CD1c-positive myeloid dendritic cell (primary cell): ENCODE measurements around the gene CAMKK2.
"Not testable (repeated sequence)": the region's sequence is repeated elsewhere in the genome, so short reads cannot be mapped to it uniquely, and the experiment has no call there.

Experiments used
- DNase-seq: peaks from one replicate; pipeline ENCODE4 v3.0.0-alpha.2; 2016; ENCODE audit errors: extremely low spot score

CAMKK2 gene

DNA sequence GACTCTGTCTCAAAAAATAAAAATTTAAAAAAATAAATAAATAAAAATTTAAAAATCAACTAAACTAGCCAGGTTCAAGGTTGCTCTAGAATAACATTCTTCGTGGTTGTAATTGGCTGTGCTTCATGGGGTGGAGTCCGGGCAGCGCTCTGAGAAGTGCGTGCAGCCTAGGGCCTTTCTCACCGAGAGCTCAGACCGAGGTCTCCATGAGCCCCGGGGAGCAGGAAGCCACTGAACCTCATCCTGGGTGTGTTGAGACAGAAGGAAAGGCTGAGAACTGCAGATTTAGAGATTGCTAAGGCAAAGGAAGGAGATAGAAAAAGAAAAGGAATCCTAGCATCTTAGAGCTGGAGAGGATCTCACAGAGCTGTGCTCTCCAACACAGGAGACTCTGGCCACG lies 71.9 kb downstream of the CAMKK2 start:
- no peak for DNase-seq

DNA sequence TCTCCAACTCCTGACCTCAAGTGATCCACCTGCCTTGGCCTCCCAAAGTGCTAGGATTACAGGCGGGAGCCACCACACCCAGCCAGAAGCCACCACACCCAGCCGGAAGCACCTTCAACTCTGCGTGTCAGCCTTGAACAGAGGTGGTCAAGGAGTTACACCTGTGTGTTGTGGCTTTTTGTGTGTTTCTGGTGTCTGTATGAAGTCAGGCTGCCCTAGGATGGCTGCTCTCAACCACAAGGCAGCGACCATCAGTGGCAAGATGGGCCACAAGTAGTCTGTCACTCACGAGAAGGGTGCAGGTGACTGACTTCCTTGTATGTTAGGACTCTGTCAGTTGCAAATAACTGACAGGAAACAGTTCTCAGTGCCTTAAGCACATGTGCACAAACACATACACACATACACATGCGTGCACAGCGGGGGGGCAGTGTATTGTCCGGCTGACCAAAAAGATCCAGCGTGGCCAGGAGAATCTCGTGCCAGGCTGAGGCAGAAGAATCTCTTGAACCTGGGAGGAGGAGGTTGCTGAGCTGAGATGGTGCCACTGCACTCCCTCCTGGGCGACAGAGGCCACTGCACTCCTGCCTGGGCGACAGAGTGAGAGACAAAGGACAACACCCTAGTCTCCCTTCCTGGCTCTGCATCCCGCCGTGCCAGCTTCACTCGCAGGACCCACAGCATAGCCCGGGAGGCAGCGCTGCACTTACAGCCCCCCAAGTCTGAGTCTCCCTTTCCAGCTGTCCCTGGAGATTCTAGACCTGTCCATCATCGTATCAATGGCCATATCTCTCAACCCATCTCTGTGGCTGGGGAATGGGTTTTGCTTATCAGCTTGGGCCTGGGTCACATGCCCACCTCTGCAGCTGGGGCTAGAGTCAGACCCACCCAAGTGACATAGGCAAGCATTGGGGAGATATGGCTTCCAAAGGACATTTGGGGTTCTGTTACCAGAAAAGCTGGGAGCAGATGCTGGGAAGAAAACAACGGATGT lies 72.9 kb downstream of the CAMKK2 start:
- peak; percentile 18 for DNase-seq

DNA sequence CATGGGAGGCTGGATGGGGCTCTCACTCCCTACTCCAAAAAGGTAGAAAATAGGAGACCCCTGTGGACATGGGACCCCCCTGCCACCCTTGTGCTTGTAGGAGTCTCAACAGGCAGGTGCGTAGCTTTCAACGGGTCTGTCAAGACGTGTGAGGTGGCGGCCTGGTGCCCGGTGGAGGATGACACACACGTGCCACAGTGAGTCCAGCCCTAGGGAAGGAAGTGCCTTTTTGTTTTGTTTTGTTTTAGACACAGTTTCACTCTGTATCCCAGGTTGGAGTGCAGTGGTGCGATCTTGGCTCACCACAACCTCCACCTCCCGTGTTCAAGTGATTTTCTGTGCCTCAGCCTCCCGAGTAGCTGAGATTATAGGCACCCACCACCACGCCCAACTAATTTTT lies 73.7 kb downstream of the CAMKK2 start:
- no peak for DNase-seq

DNA sequence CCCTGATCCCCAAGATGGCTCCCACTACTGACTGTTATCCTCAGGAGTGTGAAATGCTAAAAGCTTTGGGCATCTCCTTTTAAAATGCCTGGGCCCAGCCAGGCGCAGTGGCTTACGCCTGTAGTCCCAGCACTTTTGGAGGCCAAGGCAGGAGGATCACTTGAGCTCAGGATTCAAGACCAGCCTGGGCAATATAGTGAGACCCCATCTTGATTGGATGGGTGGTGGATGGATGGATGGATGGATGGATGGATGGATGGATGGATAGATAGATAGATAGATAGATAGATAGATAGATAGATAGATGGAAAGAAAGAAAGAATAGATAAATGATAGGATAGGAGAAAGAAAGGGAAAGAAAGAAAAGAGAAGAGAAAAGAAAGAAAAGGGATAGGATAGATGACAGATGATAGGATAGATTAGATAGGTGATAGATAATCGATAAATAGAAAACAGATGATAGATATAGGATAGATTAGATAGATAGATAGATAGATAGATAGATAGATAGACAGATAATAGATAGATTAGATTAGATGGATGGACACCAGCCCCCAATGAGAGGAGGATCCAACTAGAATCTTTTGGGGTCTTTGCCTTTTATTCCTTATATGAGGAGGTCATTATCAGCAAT lies 77.0 kb downstream of the CAMKK2 start:
- DNase-seq = no peak

DNA sequence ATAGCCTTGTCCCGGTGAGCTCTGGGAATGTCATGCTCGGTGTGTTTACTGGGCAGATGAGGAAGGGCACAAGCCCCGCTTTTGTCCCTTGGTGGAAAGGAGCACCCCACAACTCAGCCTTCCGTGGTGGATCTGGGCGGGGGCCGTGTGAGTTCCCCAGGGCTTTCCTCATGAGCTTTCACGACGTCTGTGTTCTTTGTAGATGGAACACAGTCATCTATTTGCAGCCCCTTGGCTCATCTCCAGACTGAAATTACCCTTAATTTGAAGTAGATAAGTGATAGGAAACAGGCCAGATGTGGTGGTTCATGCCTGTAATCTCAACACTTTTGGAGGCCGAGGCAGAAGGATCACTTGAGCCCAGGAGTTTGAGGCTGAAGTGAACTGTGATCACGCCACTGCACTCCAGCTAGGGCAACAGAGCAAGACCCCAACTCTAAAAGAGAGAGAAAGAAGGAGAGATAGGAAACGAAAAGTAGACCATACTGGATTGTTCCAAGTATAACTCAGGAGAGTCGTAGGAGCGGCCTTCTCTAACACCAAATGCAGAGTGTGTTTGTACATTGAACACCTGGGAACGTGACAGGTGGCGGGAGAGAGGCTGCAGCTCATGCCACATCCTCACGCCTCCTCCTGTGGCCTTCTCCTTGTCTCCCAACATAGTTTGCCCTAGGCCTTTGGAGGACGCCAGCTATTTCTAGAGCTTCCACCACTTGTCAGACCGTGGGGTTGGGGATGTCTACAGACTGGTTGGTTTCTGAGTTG lies 77.7 kb downstream of the CAMKK2 start:
- no peak for DNase-seq

DNA sequence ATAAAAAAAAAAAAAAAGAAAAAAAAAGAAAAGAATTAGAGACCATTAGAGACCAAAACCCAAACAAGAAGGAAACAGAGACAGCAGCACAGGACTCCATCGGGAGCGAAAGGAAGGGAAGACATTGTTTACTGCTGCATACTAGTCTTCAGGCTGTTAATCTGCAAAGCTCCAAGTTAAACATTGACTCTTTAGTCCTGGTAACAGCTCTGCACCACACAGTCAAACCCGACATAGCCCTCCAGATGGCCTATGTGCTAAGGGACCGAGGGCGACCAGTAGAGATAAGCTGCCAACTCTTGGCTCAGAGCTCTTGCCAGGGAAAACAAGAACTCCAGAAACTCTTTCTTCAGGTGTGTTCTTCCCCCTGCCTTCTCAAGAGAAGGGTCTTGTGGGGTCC lies 78.7 kb downstream of the CAMKK2 start:
- no peak for DNase-seq

DNA sequence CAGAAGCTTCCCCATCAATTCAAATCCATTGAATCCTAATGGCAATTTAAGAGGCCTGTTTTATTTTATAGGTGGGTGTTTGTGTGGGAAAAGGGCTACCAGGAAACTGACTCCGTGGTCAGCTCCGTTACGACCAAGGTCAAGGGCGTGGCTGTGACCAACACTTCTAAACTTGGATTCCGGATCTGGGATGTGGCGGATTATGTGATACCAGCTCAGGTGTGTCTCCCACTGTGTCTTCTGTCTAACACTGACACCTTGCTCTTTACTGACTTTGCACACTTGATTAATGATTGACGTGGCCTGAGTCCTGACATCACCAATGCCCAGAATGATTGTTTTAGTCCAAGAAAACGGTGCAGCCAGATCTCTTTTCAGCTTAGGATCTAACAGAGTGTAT lies 79.4 kb downstream of the CAMKK2 start:
- no peak for DNase-seq

DNA sequence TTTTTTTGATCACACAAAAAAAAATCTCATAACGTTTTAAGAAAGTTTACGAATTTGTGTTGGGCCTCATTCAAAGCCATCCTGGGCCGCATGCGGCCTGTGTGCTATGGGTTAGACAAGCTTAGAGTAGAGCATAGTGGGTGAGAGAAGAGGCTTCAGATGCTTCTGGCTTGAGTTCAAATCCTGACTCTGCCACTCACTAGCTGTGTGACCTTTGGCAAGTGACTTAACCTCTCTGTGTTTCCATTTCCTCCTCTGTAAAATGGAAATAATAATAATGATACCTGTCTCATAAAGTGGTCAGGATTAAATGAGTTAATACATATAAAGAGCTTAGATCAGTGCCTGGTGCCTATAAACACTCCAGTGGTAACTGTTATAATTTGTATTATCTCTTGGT lies 80.4 kb downstream of the CAMKK2 start:
- DNase-seq = no peak

DNA sequence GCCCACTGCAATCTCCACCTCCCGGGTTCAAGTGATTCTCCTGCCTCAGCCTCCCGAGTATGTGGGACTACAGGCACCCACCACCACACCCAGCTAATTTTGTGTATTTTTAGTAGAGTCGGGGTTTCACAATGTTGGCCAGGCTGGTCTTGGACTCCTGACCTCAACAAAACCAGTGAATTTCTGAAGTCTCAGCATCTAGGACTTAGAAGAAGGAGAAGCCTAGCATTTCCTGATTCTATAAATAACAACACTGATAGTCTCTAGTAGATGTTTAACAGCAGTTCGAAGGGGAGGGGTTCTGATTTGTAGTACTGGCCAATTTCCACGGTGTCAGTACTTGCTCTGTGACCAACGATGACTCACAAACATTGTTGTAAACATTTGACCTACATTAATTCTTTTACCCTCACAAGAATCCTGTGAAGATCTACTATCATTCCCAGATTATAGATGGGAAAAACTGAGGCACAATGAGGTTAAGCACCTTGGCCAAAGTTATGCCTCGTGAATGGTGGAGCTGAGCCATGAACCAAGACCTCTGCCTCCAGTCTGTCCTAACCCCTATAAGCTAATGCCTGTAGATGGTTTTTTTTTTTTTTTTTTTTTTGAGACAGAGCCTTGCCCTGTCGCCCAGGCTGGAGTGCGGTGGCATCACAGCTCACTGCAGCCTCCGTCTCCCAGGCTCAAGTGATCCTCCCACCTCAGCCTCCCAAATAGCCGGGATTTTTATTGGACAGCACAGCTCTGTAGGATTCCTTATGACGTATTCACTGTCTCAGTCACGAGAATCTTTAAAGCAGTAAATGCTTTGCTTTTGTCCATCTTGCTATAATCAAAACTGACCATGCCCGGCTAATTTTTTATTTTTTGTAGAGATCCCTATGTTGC lies 81.4 kb downstream of the CAMKK2 start:
- peak; percentile 88 for DNase-seq

DNA sequence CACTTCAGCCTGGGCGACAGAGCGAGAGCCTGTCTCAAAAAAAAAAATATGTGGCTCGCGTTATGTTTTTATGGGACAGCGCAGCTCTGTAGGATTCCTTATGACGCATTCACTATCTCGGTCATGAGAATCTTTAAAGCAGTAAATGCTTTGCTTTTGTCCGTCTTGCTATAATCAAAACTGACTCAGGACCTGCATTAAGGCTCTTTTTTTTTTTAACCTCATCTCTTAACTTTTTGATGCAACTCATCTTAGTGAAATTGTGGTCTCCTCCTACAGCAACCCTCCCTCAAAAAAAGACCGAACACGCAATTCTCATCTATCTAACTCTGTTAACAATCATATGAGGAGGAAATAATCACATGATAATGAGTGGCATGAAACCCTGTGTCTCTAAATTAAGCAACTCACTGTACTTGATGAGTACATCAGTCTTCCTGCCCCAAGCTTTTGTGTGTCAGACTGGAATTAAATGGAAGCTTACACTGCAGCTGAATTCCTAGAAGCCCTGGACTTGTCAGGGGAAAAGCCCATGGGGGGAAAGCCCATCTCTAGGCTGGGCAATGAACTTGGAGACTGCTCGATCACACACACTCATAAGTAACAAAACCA lies 82.2 kb downstream of the CAMKK2 start:
- DNase-seq = peak; percentile 79

DNA sequence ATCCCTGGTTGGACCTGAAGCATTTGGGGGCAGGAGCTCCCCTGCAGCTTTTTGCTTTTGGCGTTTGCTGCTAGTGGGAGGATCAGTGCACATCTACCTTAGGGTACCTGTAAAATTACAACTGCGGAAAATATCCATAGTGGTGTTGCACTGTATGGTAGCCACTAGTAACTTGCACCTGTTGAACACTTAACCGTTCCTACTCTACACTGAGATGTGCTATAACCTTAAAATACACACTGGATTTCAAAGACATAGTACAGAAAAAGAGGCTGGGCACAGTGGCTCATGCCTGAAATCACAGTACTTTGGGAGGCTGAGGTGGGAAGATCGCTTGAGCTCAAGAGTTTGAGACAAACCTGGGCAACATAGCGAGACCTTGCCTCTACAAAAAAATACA lies 83.6 kb downstream of the CAMKK2 start:
- no peak for DNase-seq

DNA sequence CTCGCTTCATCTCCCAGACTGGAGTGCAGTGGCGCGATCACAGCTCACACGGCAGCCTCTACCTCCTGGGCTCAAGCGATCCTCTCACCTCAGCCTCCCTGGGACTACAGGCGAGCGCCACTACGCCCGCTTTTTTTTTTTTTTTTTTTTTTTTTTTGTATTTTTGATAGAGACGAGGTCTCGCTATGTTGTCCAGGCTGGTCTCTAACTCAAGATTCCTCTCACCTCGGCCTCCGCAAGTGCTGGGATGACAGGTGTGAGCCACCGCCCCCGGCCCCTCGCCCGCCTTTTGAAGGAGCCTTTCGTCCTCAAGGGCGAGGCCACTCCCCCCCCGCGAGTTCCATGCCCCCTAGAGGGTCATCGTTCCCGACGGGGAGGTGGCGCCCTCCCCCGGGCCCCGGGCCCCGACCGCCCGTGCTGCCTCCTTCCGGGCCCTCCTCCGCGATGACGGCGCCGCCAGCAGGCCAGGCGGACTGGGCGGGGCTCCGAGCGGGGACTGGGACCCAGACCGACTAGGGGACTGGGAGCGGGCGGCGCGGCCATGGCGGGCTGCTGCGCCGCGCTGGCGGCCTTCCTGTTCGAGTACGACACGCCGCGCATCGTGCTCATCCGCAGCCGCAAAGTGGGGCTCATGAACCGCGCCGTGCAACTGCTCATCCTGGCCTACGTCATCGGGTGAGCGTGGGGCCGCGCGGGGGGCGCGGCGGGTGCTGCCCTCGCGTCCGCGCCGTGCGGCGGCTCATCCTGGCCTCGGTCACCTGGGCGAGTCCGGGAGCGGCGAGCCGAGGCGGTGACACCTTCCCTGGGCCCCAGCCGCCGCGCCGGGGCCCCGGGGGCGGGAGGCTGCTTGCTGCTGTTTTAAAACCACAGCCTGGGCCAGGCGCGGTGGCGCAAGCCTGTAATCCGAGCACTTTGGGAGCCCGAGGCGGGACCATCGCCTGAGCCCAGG lies 86.6 kb downstream of the CAMKK2 start, which contains the start of gene P2RX4:
Gene P2RX4 (plus strand): TSS at position 506 of the 949 bp plus-strand sequence. CDS start 36 bp downstream, at position 542.
- DNase-seq = peak; percentile 91

DNA sequence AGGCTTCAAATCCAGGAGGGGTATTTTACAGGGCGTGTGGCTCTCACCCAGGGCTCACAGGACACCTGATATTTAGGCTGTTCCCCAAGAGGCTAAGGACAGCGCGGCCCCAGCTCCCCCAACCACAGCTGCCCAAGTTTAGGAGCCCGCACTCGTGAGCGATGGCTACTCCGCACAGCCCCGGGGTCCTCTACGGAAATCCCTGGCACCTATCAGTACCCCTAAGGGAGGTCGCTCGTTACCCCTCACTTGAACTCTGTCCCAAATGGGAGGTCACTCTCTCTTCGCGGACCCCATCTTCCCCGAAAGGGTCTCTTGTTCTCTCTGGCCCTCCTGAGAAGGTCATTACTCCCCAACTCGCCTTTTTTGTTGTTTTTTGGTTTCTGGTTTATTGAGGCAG lies 87.3 kb downstream of the CAMKK2 start:
- DNase-seq = no peak

DNA sequence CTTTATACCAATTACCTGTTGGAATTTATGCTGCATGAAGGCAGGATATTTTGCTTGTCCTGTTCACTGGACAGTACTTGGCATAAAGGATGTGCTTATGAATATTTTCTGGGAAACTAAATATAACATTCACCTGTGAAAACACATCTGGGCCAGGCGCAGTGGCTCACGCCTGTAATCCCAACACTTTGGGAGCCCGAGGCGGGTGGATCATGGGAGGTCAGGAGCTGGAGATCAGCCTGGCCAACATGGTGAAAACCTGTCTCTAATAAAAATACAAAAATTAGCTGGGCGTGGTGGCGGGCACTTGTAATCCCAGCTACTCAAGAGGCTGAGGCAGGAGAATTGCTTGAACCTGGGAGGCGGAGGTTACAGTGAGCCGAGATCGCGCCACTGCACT lies 87.9 kb downstream of the CAMKK2 start:
- not testable (repeated sequence) for DNase-seq

DNA sequence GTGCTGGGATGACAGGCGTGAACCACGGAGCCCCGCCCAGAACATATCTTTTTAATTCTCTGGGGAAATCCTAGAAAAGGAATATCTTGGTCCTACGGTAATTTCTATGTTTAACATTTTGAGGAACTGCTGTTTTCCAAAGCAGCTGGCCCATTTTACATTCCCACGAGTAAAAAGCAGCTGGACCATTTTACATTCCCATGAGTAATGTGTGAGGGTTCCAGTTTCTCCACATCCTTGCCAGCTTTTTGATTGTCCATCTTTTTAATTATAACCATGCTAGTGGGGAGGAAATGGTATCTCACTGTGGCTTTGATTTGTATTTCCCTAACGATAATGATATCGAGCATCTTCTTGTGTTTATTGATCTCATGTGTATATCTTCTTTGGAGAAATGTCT lies 91.0 kb downstream of the CAMKK2 start:
- DNase-seq = no peak

DNA sequence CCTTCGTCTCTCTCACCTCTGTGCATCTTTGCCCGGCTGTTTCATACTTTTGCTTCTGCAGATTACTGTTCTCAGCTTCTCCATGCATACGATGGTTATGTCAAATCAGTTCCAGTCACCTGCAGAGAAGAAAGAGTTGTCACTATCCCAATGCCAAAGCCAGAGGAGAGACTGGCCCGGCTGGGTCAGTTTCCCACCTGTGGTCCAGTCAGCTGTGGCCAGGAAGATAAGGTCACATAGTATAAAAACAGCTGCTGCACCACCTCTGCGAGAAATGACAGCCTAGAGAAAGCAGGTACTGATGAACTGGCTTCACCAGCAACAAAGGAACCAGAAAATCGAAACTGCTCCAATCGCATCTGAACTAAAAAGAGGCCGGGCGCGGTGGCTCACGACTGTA lies 93.0 kb downstream of the CAMKK2 start:
- DNase-seq = no peak

DNA sequence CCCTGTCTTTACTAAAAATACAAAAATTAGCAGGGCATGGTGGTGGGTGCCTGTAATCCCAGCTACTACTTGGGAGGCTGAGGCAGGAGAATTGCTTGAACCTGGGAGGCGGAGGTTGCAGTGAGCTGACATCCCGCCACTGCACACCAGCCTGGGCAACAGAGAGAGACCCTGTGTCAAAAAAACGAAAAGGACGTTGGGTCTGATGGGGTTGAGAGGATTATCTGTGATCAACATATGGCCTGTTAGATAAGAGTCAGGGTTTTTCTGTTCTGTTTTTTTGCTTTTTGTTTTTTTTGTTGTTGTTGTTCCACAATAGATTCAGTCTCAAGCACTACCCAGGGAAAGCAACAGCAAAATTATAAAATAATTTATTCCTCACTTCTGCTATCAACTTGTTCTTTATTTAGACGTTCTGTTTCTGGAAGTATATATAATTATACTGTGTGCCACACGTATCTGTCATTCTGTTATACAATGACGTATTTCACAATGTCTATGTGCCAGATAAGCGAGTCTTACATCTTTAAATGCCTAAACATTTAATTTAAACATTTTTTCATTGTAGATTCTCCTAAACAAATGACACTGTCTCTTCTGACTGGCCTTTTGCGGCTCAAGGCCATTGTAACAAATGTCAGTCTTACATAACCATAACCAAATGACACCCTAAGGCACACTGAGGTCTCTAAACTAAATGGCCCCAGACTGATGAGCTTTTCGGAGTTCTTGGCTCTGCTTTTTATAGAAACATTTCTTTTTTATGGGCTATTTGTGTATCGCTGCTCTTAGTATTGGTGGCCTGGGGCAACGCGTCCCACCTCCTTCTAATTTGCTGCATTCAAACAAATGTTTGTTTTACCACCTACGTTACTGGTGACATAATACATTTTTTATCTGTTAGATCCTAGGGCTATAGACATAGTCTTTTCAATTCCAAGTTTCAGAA lies 93.8 kb downstream of the CAMKK2 start:
- DNase-seq = no peak

DNA sequence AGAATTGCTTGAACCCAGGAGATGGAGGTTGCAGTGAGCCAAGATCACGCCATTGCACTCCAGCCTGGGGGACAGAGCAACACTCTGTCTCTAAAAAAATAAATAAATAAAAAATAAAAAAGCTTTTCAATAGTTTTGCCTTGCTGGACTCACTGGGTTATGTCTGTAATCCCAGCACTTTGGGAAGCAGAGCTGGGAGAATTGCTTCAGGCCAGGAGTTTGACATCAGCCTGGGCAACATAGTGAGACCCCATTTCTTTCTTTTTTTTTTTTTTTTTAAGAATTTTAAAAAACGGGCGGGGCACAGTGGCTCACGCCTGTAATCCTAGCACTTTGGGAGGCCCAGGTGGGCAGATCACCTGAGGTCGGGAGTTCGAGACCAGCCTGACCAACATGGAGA lies 95.4 kb downstream of the CAMKK2 start:
- not testable (repeated sequence) for DNase-seq

DNA sequence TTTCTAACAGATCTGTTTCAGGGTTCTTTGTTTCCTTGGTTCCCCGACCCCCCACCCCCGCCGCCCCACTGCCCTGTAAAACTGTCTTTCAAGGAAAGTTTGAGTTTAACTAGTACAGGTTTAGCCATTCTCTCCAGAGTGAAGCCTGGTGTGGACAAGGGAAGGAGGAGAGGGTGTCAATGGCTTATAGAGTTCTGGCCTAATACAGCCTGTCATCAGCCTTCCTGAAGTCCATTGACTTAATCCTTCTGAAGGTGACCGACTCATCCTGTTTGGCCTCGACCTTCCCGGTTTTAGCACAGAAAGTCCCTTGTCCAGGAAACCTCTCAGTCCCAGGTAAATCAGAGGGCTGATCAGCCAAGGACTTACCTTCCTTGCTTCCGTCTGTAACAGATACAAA lies 97.6 kb downstream of the CAMKK2 start:
- DNase-seq = no peak
